ENCODE results near the gene HLCS.

The HLCS gene

DNA sequence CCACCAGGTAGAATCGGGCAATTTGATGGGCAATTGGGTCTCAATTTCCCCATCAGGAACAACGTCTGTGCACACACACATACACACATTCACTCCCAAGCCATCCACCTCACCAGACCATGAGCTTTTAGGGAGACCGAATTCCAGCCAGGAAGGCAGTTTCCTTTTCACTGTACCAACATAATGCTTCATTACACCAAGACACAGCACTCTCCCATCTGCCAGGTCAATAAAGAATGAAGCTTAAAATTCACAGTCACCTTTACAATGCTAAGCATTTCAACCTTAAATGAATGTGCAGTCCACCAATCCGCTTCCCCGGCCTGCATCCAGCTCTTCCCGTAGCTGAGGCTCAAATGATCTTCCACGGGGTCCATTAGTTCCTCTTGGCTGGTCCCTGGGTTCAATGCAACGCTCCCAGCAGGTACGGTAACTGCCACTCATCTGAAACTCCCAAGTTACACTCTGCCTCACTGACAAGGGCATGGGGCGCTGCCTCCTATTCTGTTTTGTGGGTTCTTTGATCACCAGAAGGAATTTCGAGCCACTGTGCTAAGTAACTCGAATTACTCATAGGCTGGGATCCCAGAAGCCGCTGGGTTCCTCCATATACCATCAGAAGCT is 162.5 kb downstream of the HLCS start:
- DNase-seq: no peak

GRCh38 chr21:36803051-36803645 is 163.3 kb downstream of the HLCS start:
- no peak for DNase-seq

DNA sequence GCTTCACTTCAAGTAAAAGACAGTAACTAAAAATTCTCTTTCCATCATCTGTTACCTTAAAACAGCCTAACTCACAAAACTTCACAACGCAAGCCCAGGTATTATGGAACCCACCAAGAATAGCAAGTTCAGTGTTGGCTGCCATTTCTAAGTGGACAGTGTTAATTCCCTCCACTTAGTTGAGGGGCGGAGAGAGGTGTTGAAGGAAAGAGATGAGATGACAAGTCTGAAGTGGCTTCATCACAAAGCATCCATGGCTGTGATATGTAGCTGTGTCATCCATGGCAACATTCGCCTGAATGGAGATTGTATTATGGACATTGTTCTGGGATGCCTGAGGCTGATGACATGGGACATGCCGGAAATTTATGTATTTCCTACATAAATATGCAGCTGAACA is 165.7 kb downstream of the HLCS start:
- no peak for DNase-seq

- DNase-seq: no peak
These were observed 166.6 kb downstream of the HLCS start for GRCh38 chr21:36799869-36800268.

DNA sequence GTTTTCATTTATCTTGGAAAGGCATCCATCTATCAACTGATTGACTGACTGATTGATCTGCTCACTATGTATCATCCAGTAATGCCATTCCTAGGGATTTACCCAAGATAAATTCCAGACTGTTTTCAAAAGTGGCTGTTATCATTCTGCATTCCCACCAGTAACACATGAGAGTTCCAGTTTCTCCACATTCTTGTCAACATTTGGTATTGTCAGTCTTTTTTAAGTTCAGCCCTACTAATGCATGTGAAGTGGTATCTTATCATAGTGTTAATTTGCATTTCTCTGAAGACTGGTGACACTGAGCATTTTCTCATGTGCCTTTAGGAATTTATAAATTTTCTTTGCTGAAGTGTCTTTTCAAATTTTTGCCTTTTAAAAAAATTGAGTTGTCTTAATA is 168.0 kb downstream of the HLCS start:
- no peak for DNase-seq

DNA sequence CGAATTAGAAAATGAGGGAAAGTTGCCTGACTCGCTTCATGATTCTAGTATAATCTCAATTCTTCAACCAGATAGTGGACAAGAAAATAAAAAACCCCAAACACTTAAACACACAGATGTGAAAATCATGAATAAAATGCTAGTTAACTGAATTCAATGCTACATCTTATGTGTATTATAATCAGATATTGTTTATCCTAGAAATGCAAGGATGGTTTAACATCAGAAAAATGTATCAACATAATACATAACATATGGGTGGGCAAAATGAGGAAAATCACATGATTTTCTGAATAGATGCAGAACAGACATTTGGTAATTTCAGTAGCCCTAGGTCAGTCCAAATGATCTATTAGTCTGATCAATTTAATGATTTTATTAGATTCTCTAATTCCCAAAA is 170.4 kb downstream of the HLCS start:
- DNase-seq: no peak

DNA sequence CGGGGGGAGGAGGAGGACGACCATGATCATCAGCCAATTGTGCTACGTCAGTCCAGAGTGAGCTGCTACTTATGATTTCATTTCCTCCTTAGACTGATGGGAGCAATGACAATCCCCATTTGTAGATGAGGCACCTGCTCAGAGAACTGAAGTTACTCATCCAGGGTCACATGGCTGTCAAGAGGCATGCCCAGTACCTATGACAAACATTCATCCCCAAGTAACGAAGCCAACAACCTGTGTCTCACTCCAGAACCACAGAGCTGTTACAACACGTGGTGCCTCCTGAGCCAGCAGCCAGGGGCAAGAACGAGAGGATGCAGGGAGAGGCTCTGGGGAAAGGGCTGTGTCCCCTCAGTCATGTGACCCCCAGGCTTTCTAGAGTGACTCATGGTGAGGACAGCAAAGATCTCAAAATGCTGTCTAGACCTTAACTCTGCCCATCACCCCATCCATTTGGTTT is 173.9 kb downstream of the HLCS start:
- DNase-seq: no peak

- no peak for DNase-seq
These were observed 174.6 kb downstream of the HLCS start for GRCh38 chr21:36791695-36792470.

- no peak for DNase-seq
These were observed 175.3 kb downstream of the HLCS start for GRCh38 chr21:36791180-36791579.

DNA sequence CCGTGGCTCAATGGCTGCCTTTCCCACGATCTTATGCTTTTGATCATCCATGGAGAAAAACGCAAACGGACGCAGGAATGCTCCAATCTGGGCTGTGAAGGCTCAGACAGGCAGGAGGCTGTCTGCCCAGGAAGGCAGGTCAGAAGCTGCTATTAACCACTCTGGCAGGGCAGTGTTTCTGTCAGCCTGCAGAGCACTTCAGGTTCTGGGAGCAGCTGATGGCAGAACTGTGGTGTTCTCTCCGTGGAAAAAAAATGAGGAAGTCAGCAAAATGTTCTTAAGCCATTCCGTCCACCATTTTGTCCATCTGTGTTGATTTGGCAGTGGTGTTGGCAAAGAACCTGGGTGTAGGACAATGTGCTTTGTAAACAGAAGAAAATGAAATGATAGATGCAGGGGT is 175.9 kb downstream of the HLCS start:
- DNase-seq: no peak

GRCh38 chr21:36788120-36788638 is 178.3 kb downstream of the HLCS start:
- no peak for DNase-seq

- no peak for DNase-seq
These were observed 180.3 kb downstream of the HLCS start for GRCh38 chr21:36786186-36786585.

GRCh38 chr21:36785615-36786014 is 180.9 kb downstream of the HLCS start:
- DNase-seq: no peak

DNA sequence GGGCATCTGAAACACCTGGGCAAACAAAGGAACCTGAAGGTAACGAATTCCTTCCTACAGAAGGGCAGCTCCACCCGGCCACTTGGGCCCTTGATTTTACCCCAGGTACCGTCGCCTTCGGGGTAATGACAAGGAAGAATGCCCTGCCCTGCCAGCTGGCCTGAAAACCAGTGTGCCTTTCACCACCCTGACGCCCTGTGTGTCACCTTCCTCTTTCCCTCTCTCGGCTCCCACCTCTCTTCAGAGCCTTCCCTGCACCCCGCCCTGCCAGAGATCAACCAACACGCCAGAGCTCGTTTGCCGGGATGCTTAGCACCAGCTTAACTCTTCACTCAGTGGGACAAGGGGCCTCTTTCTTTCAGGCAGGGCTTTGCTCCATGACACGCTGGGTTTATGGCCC is 181.5 kb downstream of the HLCS start:
- no peak for DNase-seq

- no peak for DNase-seq
These were observed 182.7 kb downstream of the HLCS start for GRCh38 chr21:36783612-36784374.

DNA sequence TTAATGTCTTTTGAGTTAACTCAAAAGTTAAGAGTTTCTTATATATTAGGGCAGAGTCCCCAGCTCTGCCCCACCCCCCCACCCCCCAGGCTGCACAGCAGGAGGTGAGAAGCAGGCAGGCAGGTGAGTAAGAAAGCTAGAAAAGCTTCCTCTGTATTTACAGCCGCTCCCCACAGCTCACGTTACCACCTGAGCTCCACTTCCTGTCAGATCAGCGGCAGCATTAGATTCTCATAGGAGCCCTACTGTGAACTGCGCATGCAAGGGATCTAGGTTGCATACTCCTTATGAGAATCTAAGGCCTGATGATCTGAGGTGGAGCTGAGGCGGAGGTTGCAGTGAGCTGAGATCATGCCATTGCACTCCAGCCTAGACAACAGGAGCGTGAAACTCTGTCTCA is 185.6 kb downstream of the HLCS start:
- DNase-seq: no peak

DNA sequence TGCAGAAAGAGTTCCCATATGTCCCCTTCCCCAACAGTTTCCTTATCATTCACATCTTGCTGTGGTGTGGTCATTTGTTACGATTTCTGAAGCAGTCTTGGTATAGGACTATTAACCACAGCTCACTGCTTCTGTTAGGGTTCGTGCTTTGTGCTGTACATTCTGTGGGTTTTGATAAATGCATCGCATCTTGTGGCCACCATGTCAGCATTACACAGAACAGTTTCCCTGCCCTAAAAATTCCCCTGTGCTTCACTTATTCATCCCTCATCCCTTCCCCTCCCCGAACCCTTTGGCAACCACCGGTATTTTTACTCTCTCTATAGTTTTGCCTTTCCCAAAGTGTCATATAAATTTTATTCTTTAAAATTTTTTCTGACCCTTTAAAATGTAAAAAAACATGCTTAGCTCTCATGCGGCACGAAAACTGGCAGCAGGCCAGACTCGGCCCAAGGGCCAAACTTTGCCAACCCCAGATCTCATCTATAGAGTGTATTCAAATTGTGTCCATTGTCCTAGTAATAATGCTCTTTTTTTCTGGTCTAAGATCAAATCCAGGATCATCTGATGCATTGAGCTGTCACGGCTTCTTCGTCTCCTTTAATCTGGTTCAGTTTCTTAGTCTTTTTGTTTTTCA is 189.4 kb downstream of the HLCS start:
- DNase-seq: no peak

- no peak for DNase-seq
These were observed 192.5 kb downstream of the HLCS start for GRCh38 chr21:36773995-36774394.

GRCh38 chr21:36773117-36773516 is 193.4 kb downstream of the HLCS start:
- no peak for DNase-seq

DNA sequence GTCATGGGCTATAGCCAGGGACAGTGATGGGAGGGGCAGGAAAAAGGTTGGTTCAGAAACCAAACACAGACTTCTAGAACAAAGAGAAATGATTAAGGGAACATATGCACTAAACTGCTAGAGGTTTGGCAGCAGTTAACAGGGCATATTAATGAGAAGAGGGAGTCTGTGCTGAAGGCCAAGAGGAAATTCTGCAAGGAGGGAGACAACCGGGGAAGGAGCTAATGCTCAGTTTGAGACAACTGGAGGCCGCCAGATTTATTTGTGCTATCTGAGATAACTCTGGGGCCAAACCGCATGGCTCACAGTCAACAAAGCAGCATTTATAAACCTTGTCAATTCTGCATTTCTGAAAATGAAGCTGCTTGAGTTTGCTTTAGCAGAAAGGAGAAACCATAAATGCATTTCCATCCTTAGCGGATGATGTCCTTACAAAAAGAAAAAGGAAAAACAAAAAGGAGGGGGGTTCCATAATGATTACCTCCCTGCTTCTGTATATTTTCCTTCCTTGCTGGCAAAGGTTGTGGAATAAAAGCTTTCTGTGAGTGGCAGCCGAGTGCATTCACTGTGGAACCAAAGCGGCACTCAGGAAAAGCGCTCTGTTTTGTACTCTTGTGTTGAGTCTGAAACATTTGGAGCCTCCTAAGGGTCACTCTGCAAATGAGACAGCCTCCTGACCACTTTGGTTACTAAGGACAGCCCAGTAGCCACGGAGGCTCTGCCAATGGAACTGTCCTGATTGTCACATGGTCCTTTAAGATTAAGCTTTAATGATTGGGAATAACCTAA is 197.2 kb downstream of the HLCS start:
- no peak for DNase-seq

DNA sequence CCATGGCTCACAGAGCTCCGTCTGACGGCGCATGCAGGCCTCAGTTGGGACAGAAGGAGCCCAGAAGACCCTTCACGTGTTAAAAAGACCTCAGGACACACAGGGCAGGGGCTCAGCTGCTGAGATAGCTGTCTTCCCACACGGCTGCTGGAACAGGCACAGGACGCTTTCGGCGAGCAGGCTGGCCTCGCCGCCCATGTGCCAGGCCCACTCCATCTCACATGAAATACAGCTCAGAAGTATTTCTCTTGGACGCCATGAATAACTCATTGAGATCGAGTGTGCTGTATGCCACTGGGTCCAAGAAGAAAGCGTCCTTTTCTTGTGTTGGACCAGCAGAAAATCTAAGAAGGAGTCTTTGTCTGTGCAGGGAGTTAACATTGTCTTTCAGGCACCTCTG is 198.0 kb downstream of the HLCS start:
- no peak for DNase-seq

- DNase-seq: no peak
These were observed 199.4 kb downstream of the HLCS start for GRCh38 chr21:36767096-36767495.
